Measurements from ENCODE around the gene GALT.
A peak's percentile ranks its signal among the peaks of the same experiment; 100 is the strongest.

Gene GALT

GRCh38 chr9:34651876-34652601 is 5.6 kb downstream of the GALT start, which contains the start of gene IL11RA:
TSS of gene IL11RA (plus strand) at chr9:34652185. CDS start at chr9:34655218, 3,033 bp downstream.
- Histone ChIP-seq H2AK5ac (ENCODE audit: low read length) (peak within 1 kb of the TSS; percentile 68), H3K23ac (ENCODE audit: low read length) (peak within 1 kb of the TSS; percentile 67), H3K18ac (ENCODE audit: low read length) (peak within 1 kb of the TSS; percentile 20), H2BK15ac (replicated peaks; ENCODE audit: low read depth) (no peak within 1 kb of the TSS), H3K4me3 (ENCODE audit: low read length) (peak within 1 kb of the TSS; percentile 51), H3K4me1 (ENCODE audit: control insufficient read depth, low read depth, low read length) (peaks cover 33% of the 10 kb centered on the region), H3K36me3 (ENCODE audit: control insufficient read depth, insufficient read depth, low read length) (no peaks in the 10 kb centered on the region), H3K79me1 (ENCODE audit: low read length) (peaks cover 14% of the 10 kb centered on the region), H3K27me3 (ENCODE audit: insufficient read depth, low read length, poor library complexity) (no peaks in the 10 kb centered on the region), H3K27ac (ENCODE audit: low read depth, low read length) (no peak within 1 kb of the TSS), H3K4me2 (ENCODE audit: low read length) (peak within 1 kb of the TSS; percentile 79), H4K5ac (ENCODE audit: low read length) (no peak within 1 kb of the TSS), H3K9ac (ENCODE audit: low read length) (peak within 1 kb of the TSS; percentile 93), H3K4ac (ENCODE audit: low read depth, low read length) (no peak within 1 kb of the TSS), H2BK120ac (ENCODE audit: low read depth, low read length) (no peak within 1 kb of the TSS), H3K56ac (ENCODE audit: low read length) (peak within 1 kb of the TSS; percentile 96), H3K79me2 (ENCODE audit: control insufficient read depth, insufficient read depth, low read length) (peaks cover 5% of the 10 kb centered on the region), H4K8ac (ENCODE audit: low read depth, low read length) (no peak within 1 kb of the TSS), H2BK5ac (ENCODE audit: low read length) (peak within 1 kb of the TSS; percentile 88)
- WGBS (ENCODE audit: extremely low coverage, insufficient coverage, low lambda C conversion rate) = no CpG with 5 or more reads among the region's 24 CpGs
- peak; percentile 98 for DNase-seq

- no peak overlapping the region for H3K4ac ChIP-seq (ENCODE audit: low read depth, low read length)
- no peak overlapping the region for H2BK120ac ChIP-seq (ENCODE audit: low read depth, low read length)
- peaks cover 8% of the 10 kb centered on the region for H3K79me1 ChIP-seq (ENCODE audit: low read length)
- peak overlapping the region; percentile 79 for H3K4me2 ChIP-seq (ENCODE audit: low read length)
- peak overlapping the region; percentile 67 for H3K9ac ChIP-seq (ENCODE audit: low read length)
- H3K56ac ChIP-seq (ENCODE audit: low read length) = peak overlapping the region; percentile 84
- no peak overlapping the region for H2BK5ac ChIP-seq (ENCODE audit: low read length)
- H3K18ac ChIP-seq (ENCODE audit: low read length) = no peak overlapping the region
- H2BK15ac ChIP-seq (replicated peaks; ENCODE audit: low read depth) = no peak overlapping the region
- peak overlapping the region; percentile 67 for H3K23ac ChIP-seq (ENCODE audit: low read length)
- no peak for DNase-seq
- H4K5ac ChIP-seq (ENCODE audit: low read length) = no peak overlapping the region
- H3K27ac ChIP-seq (ENCODE audit: low read depth, low read length) = no peak overlapping the region
- H3K36me3 ChIP-seq (ENCODE audit: control insufficient read depth, insufficient read depth, low read length) = no peaks in the 10 kb centered on the region
- no peak overlapping the region for H3K4me3 ChIP-seq (ENCODE audit: low read length)
- peak overlapping the region; percentile 68 for H2AK5ac ChIP-seq (ENCODE audit: low read length)
- H4K8ac ChIP-seq (ENCODE audit: low read depth, low read length) = no peak overlapping the region
- H3K79me2 ChIP-seq (ENCODE audit: control insufficient read depth, insufficient read depth, low read length) = peaks cover 5% of the 10 kb centered on the region
- H3K4me1 ChIP-seq (ENCODE audit: control insufficient read depth, low read depth, low read length) = peaks cover 27% of the 10 kb centered on the region
- no CpG with 5 or more reads among the region's 5 CpGs for WGBS (ENCODE audit: extremely low coverage, insufficient coverage, low lambda C conversion rate)
- no peaks in the 10 kb centered on the region for H3K27me3 ChIP-seq (ENCODE audit: insufficient read depth, low read length, poor library complexity)
These were observed 6.1 kb downstream of the GALT start for GRCh38 chr9:34652602-34653000.

- Histone ChIP-seq H3K56ac (ENCODE audit: low read length) (peak overlapping the region; percentile 66), H3K4me1 (ENCODE audit: control insufficient read depth, low read depth, low read length) (peaks cover 24% of the 10 kb centered on the region), H3K27me3 (ENCODE audit: insufficient read depth, low read length, poor library complexity) (no peaks in the 10 kb centered on the region), H3K79me2 (ENCODE audit: control insufficient read depth, insufficient read depth, low read length) (no peaks in the 10 kb centered on the region), H2BK5ac (ENCODE audit: low read length) (peak overlapping the region; percentile 88), H3K9ac (ENCODE audit: low read length) (peak overlapping the region; percentile 44), H2BK15ac (replicated peaks; ENCODE audit: low read depth) (no peak overlapping the region), H4K5ac (ENCODE audit: low read length) (no peak overlapping the region), H3K18ac (ENCODE audit: low read length) (no peak overlapping the region), H2AK5ac (ENCODE audit: low read length) (peak overlapping the region; percentile 6), H2BK120ac (ENCODE audit: low read depth, low read length) (no peak overlapping the region), H3K36me3 (ENCODE audit: control insufficient read depth, insufficient read depth, low read length) (no peaks in the 10 kb centered on the region), H3K23ac (ENCODE audit: low read length) (no peak overlapping the region), H3K4me2 (ENCODE audit: low read length) (no peak overlapping the region), H3K4me3 (ENCODE audit: low read length) (no peak overlapping the region), H4K8ac (ENCODE audit: low read depth, low read length) (no peak overlapping the region), H3K79me1 (ENCODE audit: low read length) (peaks cover 4% of the 10 kb centered on the region), H3K4ac (ENCODE audit: low read depth, low read length) (no peak overlapping the region), H3K27ac (ENCODE audit: low read depth, low read length) (no peak overlapping the region)
- no CpG with 5 or more reads among the region's 11 CpGs for WGBS (ENCODE audit: extremely low coverage, insufficient coverage, low lambda C conversion rate)
- no peak for DNase-seq
These were observed 6.9 kb downstream of the GALT start for GRCh38 chr9:34653151-34654072.

- Histone ChIP-seq H3K27me3 (ENCODE audit: insufficient read depth, low read length, poor library complexity) (no peaks in the 10 kb centered on the region), H2BK5ac (ENCODE audit: low read length) (no peak overlapping the region), H3K36me3 (ENCODE audit: control insufficient read depth, insufficient read depth, low read length) (no peaks in the 10 kb centered on the region), H3K23ac (ENCODE audit: low read length) (no peak overlapping the region), H4K8ac (ENCODE audit: low read depth, low read length) (no peak overlapping the region), H2BK120ac (ENCODE audit: low read depth, low read length) (no peak overlapping the region), H2BK15ac (replicated peaks; ENCODE audit: low read depth) (no peak overlapping the region), H3K18ac (ENCODE audit: low read length) (no peak overlapping the region), H3K56ac (ENCODE audit: low read length) (peak overlapping the region; percentile 59), H3K79me1 (ENCODE audit: low read length) (no peaks in the 10 kb centered on the region), H3K27ac (ENCODE audit: low read depth, low read length) (no peak overlapping the region), H3K4me1 (ENCODE audit: control insufficient read depth, low read depth, low read length) (peaks cover 24% of the 10 kb centered on the region), H4K5ac (ENCODE audit: low read length) (no peak overlapping the region), H2AK5ac (ENCODE audit: low read length) (no peak overlapping the region), H3K4me3 (ENCODE audit: low read length) (no peak overlapping the region), H3K4me2 (ENCODE audit: low read length) (no peak overlapping the region), H3K9ac (ENCODE audit: low read length) (no peak overlapping the region), H3K4ac (ENCODE audit: low read depth, low read length) (no peak overlapping the region), H3K79me2 (ENCODE audit: control insufficient read depth, insufficient read depth, low read length) (no peaks in the 10 kb centered on the region)
- WGBS (ENCODE audit: extremely low coverage, insufficient coverage, low lambda C conversion rate) = no CpG with 5 or more reads among the region's 11 CpGs
- no peak for DNase-seq
These were observed 8.0 kb downstream of the GALT start for GRCh38 chr9:34654323-34655051.

GRCh38 chr9:34655394-34655793 is 8.9 kb downstream of the GALT start:
- Histone ChIP-seq H2BK120ac (ENCODE audit: low read depth, low read length) (no peak overlapping the region), H3K4me3 (ENCODE audit: low read length) (no peak overlapping the region), H3K23ac (ENCODE audit: low read length) (no peak overlapping the region), H3K36me3 (ENCODE audit: control insufficient read depth, insufficient read depth, low read length) (no peaks in the 10 kb centered on the region), H3K79me2 (ENCODE audit: control insufficient read depth, insufficient read depth, low read length) (no peaks in the 10 kb centered on the region), H4K5ac (ENCODE audit: low read length) (no peak overlapping the region), H3K27ac (ENCODE audit: low read depth, low read length) (no peak overlapping the region), H3K79me1 (ENCODE audit: low read length) (no peaks in the 10 kb centered on the region), H2BK5ac (ENCODE audit: low read length) (no peak overlapping the region), H3K56ac (ENCODE audit: low read length) (no peak overlapping the region), H3K4ac (ENCODE audit: low read depth, low read length) (no peak overlapping the region), H2AK5ac (ENCODE audit: low read length) (no peak overlapping the region), H2BK15ac (replicated peaks; ENCODE audit: low read depth) (no peak overlapping the region), H4K8ac (ENCODE audit: low read depth, low read length) (no peak overlapping the region), H3K18ac (ENCODE audit: low read length) (no peak overlapping the region), H3K4me2 (ENCODE audit: low read length) (no peak overlapping the region), H3K4me1 (ENCODE audit: control insufficient read depth, low read depth, low read length) (peaks cover 24% of the 10 kb centered on the region), H3K9ac (ENCODE audit: low read length) (no peak overlapping the region), H3K27me3 (ENCODE audit: insufficient read depth, low read length, poor library complexity) (no peaks in the 10 kb centered on the region)
- DNase-seq = no peak
- WGBS (ENCODE audit: extremely low coverage, insufficient coverage, low lambda C conversion rate) = no CpG with 5 or more reads among the region's 5 CpGs

Data from mesendoderm (in vitro differentiated cells).